Tibial nerve (tissue), 4 donors: ENCODE results near the gene SLC9A9.

Source experiments
- EP300 ChIP-seq, 2 donors: sonication (generic); formaldehyde crosslinking; IDR thresholded peaks; one replicate each; pipeline ENCODE4 v1.6.1; 2017; ENCODE audit warnings: antibody characterized with exemption in 2 of 2, mild to moderate bottlenecking in 1 of 2
- POLR2A ChIP-seq, 2 donors: fragments of 450-650 bp; IDR thresholded peaks; one replicate each; pipeline ENCODE4 v1.6.1; 2017; ENCODE audit warnings: antibody characterized with exemption in 2 of 2, mild to moderate bottlenecking in 2 of 2, moderate library complexity in 2 of 2
- TF ChIP-seq, protein P1 (sequence below), 5 experiments: fragments of 200-600 bp in 3 of 5; fragments of 450-650 bp in 2 of 5; sonication (generic) in 3 of 5; IDR thresholded peaks; one replicate each; pipeline ENCODE4 v1.5.1; 2016 to 2019; ENCODE audit warnings: antibody characterized with exemption in 5 of 5, mild to moderate bottlenecking in 3 of 5, moderate library complexity in 2 of 5

DNA sequence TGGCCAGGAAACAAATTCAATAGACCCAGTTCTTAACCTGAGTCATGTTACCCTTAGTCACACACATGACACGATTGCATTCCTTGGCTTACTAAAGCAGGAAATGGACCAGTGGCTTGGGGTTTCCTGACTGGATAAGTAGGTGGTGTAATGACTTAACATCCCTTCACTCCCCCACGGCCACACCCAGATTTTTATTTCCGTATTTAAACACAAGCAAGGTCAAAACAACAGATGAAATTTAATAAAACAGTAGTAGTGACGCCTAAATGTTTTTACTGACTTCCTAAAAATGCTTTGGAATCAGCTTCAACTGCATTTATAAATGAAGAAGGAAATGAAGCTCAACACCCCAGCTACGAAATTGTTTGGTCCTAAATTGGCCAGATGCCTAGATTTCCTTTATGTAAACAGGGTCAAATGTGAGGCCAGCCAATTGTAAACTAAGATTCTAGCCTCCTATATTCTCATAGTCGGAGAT is 404.4 kb downstream of the SLC9A9 start:
- TF ChIP-seq, protein P1, sequence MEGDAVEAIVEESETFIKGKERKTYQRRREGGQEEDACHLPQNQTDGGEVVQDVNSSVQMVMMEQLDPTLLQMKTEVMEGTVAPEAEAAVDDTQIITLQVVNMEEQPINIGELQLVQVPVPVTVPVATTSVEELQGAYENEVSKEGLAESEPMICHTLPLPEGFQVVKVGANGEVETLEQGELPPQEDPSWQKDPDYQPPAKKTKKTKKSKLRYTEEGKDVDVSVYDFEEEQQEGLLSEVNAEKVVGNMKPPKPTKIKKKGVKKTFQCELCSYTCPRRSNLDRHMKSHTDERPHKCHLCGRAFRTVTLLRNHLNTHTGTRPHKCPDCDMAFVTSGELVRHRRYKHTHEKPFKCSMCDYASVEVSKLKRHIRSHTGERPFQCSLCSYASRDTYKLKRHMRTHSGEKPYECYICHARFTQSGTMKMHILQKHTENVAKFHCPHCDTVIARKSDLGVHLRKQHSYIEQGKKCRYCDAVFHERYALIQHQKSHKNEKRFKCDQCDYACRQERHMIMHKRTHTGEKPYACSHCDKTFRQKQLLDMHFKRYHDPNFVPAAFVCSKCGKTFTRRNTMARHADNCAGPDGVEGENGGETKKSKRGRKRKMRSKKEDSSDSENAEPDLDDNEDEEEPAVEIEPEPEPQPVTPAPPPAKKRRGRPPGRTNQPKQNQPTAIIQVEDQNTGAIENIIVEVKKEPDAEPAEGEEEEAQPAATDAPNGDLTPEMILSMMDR (IDR thresholded peaks at IDR 0.05): no peak
- TF ChIP-seq POLR2A (IDR thresholded peaks at IDR 0.05): no peak
- peak; percentile 82 to 88 for TF ChIP-seq EP300 (IDR thresholded peaks at IDR 0.05)
